HUES48 (cell line): ENCODE data around the gene PLIN3.
"Not testable (repeated sequence)": the region's sequence is repeated elsewhere in the genome, so short reads cannot be mapped to it uniquely, and the experiment has no call there.

Experiments used
- H3K27ac ChIP-seq: one replicate; pipeline ENCODE4 v1.7.0; 2013; ENCODE audit warnings: low read depth, low read length, inconsistent platforms
- H3K27me3 ChIP-seq: 2 replicates; pipeline ENCODE4 v1.6.1; 2013; ENCODE audit warnings: mild to moderate bottlenecking, low read length; ENCODE audit not compliant: control insufficient read depth, insufficient read depth
- H3K36me3 ChIP-seq: 2 replicates; pipeline ENCODE4 v1.6.1; 2013; ENCODE audit warnings: low read length; ENCODE audit not compliant: control insufficient read depth, insufficient read depth
- H3K4me1 ChIP-seq: 2 replicates; pipeline ENCODE4 v1.6.1; 2013; ENCODE audit warnings: mild to moderate bottlenecking, low read length; ENCODE audit not compliant: control insufficient read depth, insufficient read depth
- H3K4me3 ChIP-seq: 2 replicates; pipeline ENCODE4 v1.5.1; 2013; ENCODE audit warnings: mild to moderate bottlenecking, low read depth, low read length
- H3K9ac ChIP-seq: 2 replicates; pipeline ENCODE4 v1.6.1; 2013; ENCODE audit warnings: mild to moderate bottlenecking, low read depth, low read length, moderate library complexity
- H3K9me3 ChIP-seq: 2 replicates; pipeline ENCODE4 v1.6.1; 2013; ENCODE audit warnings: low read length; ENCODE audit not compliant: control insufficient read depth, insufficient read depth

PLIN3 gene

GRCh38 chr19:4805140-4805539 lies 62.3 kb downstream of the PLIN3 start:
- not testable (repeated sequence) for H3K4me1 ChIP-seq, H3K36me3 ChIP-seq, H3K27ac ChIP-seq, H3K27me3 ChIP-seq, H3K4me3 ChIP-seq, H3K9ac ChIP-seq, H3K9me3 ChIP-seq

GRCh38 chr19:4803736-4804695 lies 63.5 kb downstream of the PLIN3 start:
- H3K4me1 ChIP-seq: no peaks in the 10 kb centered on the region
- no peak overlapping the region for H3K27ac ChIP-seq
- no peaks in the 10 kb centered on the region for H3K36me3 ChIP-seq
- no peak overlapping the region for H3K9ac ChIP-seq
- H3K9me3 ChIP-seq: no peaks in the 10 kb centered on the region
- no peaks in the 10 kb centered on the region for H3K27me3 ChIP-seq
- H3K4me3 ChIP-seq: no peak overlapping the region

- Histone ChIP-seq H3K27ac (no peak overlapping the region), H3K4me3 (no peak overlapping the region), H3K9me3 (no peaks in the 10 kb centered on the region), H3K9ac (no peak overlapping the region), H3K4me1 (no peaks in the 10 kb centered on the region), H3K36me3 (no peaks in the 10 kb centered on the region), H3K27me3 (no peaks in the 10 kb centered on the region)
Observed at GRCh38 chr19:4802711-4803110, 64.8 kb downstream of the PLIN3 start.

GRCh38 chr19:4801085-4801619 lies 66.3 kb downstream of the PLIN3 start:
- Histone ChIP-seq H3K9me3 (no peaks in the 10 kb centered on the region), H3K4me3 (no peak overlapping the region), H3K36me3 (peaks cover 8% of the 10 kb centered on the region; the same call in 1 of the 2 replicates), H3K4me1 (no peaks in the 10 kb centered on the region), H3K9ac (no peak overlapping the region), H3K27ac (no peak overlapping the region), H3K27me3 (no peaks in the 10 kb centered on the region)

- Histone ChIP-seq H3K36me3 (peaks cover 8% of the 10 kb centered on the region; the same call in 1 of the 2 replicates), H3K4me3 (no peak overlapping the region), H3K27me3 (no peaks in the 10 kb centered on the region), H3K4me1 (no peaks in the 10 kb centered on the region), H3K9ac (no peak overlapping the region), H3K9me3 (no peaks in the 10 kb centered on the region), H3K27ac (no peak overlapping the region)
Observed at GRCh38 chr19:4800591-4801081, 66.8 kb downstream of the PLIN3 start.

- Histone ChIP-seq H3K4me1 (0 out of 2 replicates have a peak, but pooled peaks cover 3% of the 10 kb centered on the region), H3K27ac (no peak overlapping the region), H3K9me3 (no peaks in the 10 kb centered on the region), H3K27me3 (no peaks in the 10 kb centered on the region), H3K4me3 (no peak overlapping the region), H3K9ac (no peak overlapping the region), H3K36me3 (peaks cover 35% of the 10 kb centered on the region)
Observed at GRCh38 chr19:4795400-4795799, 72.1 kb downstream of the PLIN3 start.

- no peak overlapping the region for H3K27ac ChIP-seq
- no peaks in the 10 kb centered on the region for H3K27me3 ChIP-seq
- peaks cover 35% of the 10 kb centered on the region for H3K36me3 ChIP-seq
- H3K4me3 ChIP-seq: no peak overlapping the region
- H3K9ac ChIP-seq: no peak overlapping the region
- 0 out of 2 replicates have a peak, but pooled peaks cover 3% of the 10 kb centered on the region for H3K4me1 ChIP-seq
- no peaks in the 10 kb centered on the region for H3K9me3 ChIP-seq
Observed at GRCh38 chr19:4794971-4795370, 72.5 kb downstream of the PLIN3 start.

GRCh38 chr19:4793278-4793677 lies 74.2 kb downstream of the PLIN3 start:
- H3K36me3 ChIP-seq: peaks cover 35% of the 10 kb centered on the region
- not testable (repeated sequence) for H3K4me3 ChIP-seq, H3K27ac ChIP-seq, H3K27me3 ChIP-seq, H3K4me1 ChIP-seq, H3K9ac ChIP-seq, H3K9me3 ChIP-seq

- not testable (repeated sequence) for H3K9me3 ChIP-seq, H3K27me3 ChIP-seq, H3K4me1 ChIP-seq, H3K27ac ChIP-seq
- Histone ChIP-seq H3K4me3 (peak overlapping the region; percentile 88), H3K36me3 (peaks cover 35% of the 10 kb centered on the region), H3K9ac (0 out of 2 replicates have a peak overlapping the region, but pooled peaks have one; percentile 95)
Observed at GRCh38 chr19:4792866-4793195, 74.6 kb downstream of the PLIN3 start.

- peak overlapping the region; percentile 84 for H3K27ac ChIP-seq
- peak overlapping the region; percentile 95 for H3K9ac ChIP-seq
- peak overlapping the region; percentile 88 for H3K4me3 ChIP-seq
- H3K27me3 ChIP-seq, H3K9me3 ChIP-seq, H3K4me1 ChIP-seq: not testable (repeated sequence)
- H3K36me3 ChIP-seq: peaks cover 35% of the 10 kb centered on the region
Observed at GRCh38 chr19:4792019-4792865, 75.2 kb downstream of the PLIN3 start.
